ENCODE measurements around the gene TMEM164.

GRCh38 chrX:110168585-110168984 is 165.7 kb downstream of the TMEM164 start:
- no peak for TF ChIP-seq CTCF (IDR thresholded peaks at IDR 0.05; ENCODE audit: insufficient read depth, low read depth, low read length)
- TF ChIP-seq EZH2 (IDR thresholded peaks at IDR 0.05; ENCODE audit: insufficient read depth, low read length) = no peak
